K562 (cell line): Measurements from ENCODE around the gene SIKE1. TPM values are rescaled to one million over a fixed set of nuclear protein-coding genes. Genes with fewer than 3 reads are reported as not detected.

ENCODE experiments used
- ASH1L ChIP-seq: fragments of 450-650 bp; IDR thresholded peaks from 2 replicates; pipeline ENCODE4 v1.6.1; 2018; ENCODE audit warnings: borderline replicate concordance, mild to moderate bottlenecking, low read depth; ENCODE audit not compliant: partially characterized antibody
- CCNT2 ChIP-seq: IDR thresholded peaks from 2 replicates; pipeline ENCODE4 v1.6.1; 2011; ENCODE audit warnings: borderline replicate concordance, low read depth, mild to moderate bottlenecking, moderate library complexity, mixed read lengths, low read length; ENCODE audit not compliant: insufficient read length; ENCODE audit errors: extremely low read depth
- CEBPB ChIP-seq: fragments of 450-650 bp; IDR thresholded peaks from 2 replicates; pipeline ENCODE4 v1.6.1; 2016; ENCODE audit warnings: missing genetic modification characterization, missing compliant biosample characterization
- ESRRB ChIP-seq: fragments of 250-450 bp; sonication (Bioruptor Pico); IDR thresholded peaks from 2 replicates; pipeline ENCODE4 v1.5.0; 2020; ENCODE audit warnings: mild to moderate bottlenecking, moderate library complexity, borderline replicate concordance
- JUND ChIP-seq, 2 experiments: IDR thresholded peaks; 2 replicates in 1 of 2; 3 replicates in 1 of 2; pipeline ENCODE4 v1.6.1; 2011; ENCODE audit warnings: borderline replicate concordance in 2 of 2, low read depth in 2 of 2, low read length in 2 of 2, improper control_type of control experiment in 1 of 2, missing biosample characterization in 1 of 2, missing genetic modification characterization in 1 of 2, missing genetic modification reagents in 1 of 2
- LEF1 ChIP-seq: fragments of 450-650 bp; IDR thresholded peaks from 2 replicates; pipeline ENCODE4 v1.6.1; 2016; ENCODE audit warnings: mild to moderate bottlenecking
- NR4A1 ChIP-seq, 2 experiments: fragments of 250-450 bp in 1 of 2; fragments of 450-650 bp in 1 of 2; sonication (Bioruptor Pico) in 1 of 2; IDR thresholded peaks; 2 replicates each; pipeline versions ENCODE4 v1.4.0 to v1.6.1; 2016 to 2020; ENCODE audit warnings: mild to moderate bottlenecking in 2 of 2, missing compliant biosample characterization in 1 of 2, missing genetic modification characterization in 1 of 2, moderate library complexity in 1 of 2
- PPARD ChIP-seq: fragments of 250-450 bp; sonication (Bioruptor Pico); IDR thresholded peaks from 2 replicates; pipeline ENCODE4 v1.8.0; 2022; ENCODE audit warnings: inconsistent platforms, mild to moderate bottlenecking, moderate library complexity
- SAFB ChIP-seq: fragments of 200-400 bp; formaldehyde crosslinking; IDR thresholded peaks from 2 replicates; pipeline ENCODE4 v1.6.1; 2017; ENCODE audit warnings: low read depth, low read length, borderline replicate concordance
- SMAD4 ChIP-seq: fragments of 250-450 bp; sonication (Bioruptor Pico); conservative IDR thresholded peaks from 2 replicates; pipeline ENCODE4 v1.8.0; 2021; ENCODE audit warnings: inconsistent platforms, mild to moderate bottlenecking, moderate library complexity
- SRSF9 ChIP-seq: fragments of 200-400 bp; formaldehyde crosslinking; IDR thresholded peaks from 2 replicates; pipeline ENCODE4 v1.6.1; 2017; ENCODE audit warnings: low read depth, low read length, borderline replicate concordance
- TRIM28 ChIP-seq: fragments of 450-650 bp; IDR thresholded peaks from 2 replicates; pipeline ENCODE4 v1.6.1; 2017
- YBX1 ChIP-seq: fragments of 450-650 bp; IDR thresholded peaks from 2 replicates; pipeline ENCODE4 v1.7.1; 2016; ENCODE audit warnings: mild to moderate bottlenecking
- ZNF436 ChIP-seq: fragments of 250-450, 450-650 bp; sonication (Bioruptor Pico); formaldehyde crosslinking; IDR thresholded peaks from 2 replicates; pipeline ENCODE4 v1.7.0; 2020; ENCODE audit warnings: mild to moderate bottlenecking
- polyA plus RNA-seq, 8 experiments: library from polyadenylated mRNA; depleted of rRNA in 4 of 8; stranded (reverse) in 5 of 8; unstranded in 3 of 8; fragments of >200 nt; fragmentation: Nextera tagmentation in 2 of 8; fragmentation: Illumina TruSeq in 1 of 8; extraction: Ambion mirVana in 2 of 8; extraction: Trizol in 1 of 8; gene quantifications; 2 replicates each; pipeline versions ENCODE4 v1.2.1 to v1.2.3, GENCODE V29; 2011 to 2014; ENCODE audit warnings: inconsistent platforms in 1 of 8, missing spikeins in 1 of 8
- total RNA-seq, 7 experiments: library from RNA; depleted of rRNA in 6 of 7; stranded (reverse); fragments of >200 nt in 6 of 7; fragmentation: Illumina TruSeq in 2 of 7; extraction: Trizol in 2 of 7; gene quantifications; 2 replicates each; pipeline versions ENCODE4 v1.2.1 to v1.2.3, GENCODE V29; 2011 to 2021; ENCODE audit warnings: low replicate concordance in 1 of 7
- TF ChIP-seq, protein P1 (sequence below): sonication (generic); IDR thresholded peaks from 2 replicates; pipeline ENCODE4 v1.6.1; 2016
- TF ChIP-seq, protein P2 (sequence below): fragments of 150-350 bp; IDR thresholded peaks from 2 replicates; pipeline ENCODE4 v1.6.1; 2014; ENCODE audit warnings: low read depth, mild to moderate bottlenecking, low read length, borderline replicate concordance
- TF ChIP-seq, protein P3 (sequence below): sonication (generic); formaldehyde crosslinking; IDR thresholded peaks from 2 replicates; pipeline ENCODE4 v1.8.0; 2022; ENCODE audit warnings: missing genetic modification reagents, mild to moderate bottlenecking, borderline replicate concordance
- TF ChIP-seq, protein P4 (sequence below): sonication (generic); formaldehyde crosslinking; IDR thresholded peaks from 2 replicates; pipeline ENCODE4 v1.9.0; 2022; ENCODE audit warnings: mild to moderate bottlenecking, missing genetic modification reagents

The SIKE1 gene
- total and polyA plus RNA-seq, 9 of the 15 experiments (the other 6 are each of a cell fraction or from before 2014, with no cell fraction given) = 21.8 to 144 (median 76.3) TPM

DNA sequence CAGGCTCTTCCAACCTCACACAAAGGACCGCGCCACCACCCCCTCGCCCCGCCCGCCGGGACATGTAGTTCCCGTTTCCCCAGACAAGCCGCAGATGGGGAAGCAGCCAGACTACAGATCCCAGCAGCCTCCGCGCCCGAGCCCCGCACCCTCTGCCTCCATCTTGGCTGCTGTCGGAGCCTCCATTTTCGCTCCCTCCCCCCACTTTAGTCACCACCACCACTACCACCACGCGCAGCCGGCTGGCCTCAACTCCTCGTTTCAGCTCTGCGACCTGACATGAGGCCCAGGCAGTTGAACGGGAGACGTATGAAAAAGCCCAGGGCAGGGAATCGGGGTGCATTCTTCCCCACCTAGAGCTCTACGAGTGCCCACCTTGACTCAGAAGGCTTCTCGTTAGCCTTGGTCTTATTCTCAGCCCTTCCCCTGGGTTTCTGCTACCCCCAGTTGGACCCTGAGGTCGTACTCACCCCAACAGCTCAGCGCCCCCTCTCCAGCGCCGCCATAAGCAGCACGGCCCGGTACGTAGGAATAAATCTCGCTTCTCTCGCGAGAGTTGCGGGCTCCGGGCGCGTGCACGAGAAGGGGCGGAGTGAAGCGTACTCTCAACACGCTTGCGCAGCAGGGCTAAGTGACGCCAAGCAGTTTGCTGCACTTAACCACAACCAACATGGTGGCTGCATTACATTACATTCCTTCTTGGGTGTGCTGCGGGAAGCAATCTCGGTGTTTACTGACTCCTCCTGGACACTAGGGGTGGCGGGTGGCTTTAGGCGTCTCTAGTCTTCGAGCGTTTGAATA lies 22.8 kb downstream of the SIKE1 start, which contains the start of gene CSDE1 (continued):
- no peak for TF ChIP-seq ESRRB (CRISPR knock-in tag)
- TF ChIP-seq LEF1 = peak; percentile 37; the same call in 1 of the 2 replicates
- TF ChIP-seq, protein P1, sequence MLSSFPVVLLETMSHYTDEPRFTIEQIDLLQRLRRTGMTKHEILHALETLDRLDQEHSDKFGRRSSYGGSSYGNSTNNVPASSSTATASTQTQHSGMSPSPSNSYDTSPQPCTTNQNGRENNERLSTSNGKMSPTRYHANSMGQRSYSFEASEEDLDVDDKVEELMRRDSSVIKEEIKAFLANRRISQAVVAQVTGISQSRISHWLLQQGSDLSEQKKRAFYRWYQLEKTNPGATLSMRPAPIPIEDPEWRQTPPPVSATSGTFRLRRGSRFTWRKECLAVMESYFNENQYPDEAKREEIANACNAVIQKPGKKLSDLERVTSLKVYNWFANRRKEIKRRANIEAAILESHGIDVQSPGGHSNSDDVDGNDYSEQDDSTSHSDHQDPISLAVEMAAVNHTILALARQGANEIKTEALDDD = peak; percentile 54; the same call in 1 of the 2 replicates
- no peak for TF ChIP-seq SAFB
- TF ChIP-seq JUND (IDR thresholded peaks at IDR 0.05; ENCODE audit: borderline replicate concordance, low read depth, low read length) = peak; percentile 78
- no peak; the same call in 1 of the 3 replicates for TF ChIP-seq JUND (tag; IDR thresholded peaks at IDR 0.05; ENCODE audit: borderline replicate concordance, low read depth, low read length)
- TF ChIP-seq, protein P2, sequence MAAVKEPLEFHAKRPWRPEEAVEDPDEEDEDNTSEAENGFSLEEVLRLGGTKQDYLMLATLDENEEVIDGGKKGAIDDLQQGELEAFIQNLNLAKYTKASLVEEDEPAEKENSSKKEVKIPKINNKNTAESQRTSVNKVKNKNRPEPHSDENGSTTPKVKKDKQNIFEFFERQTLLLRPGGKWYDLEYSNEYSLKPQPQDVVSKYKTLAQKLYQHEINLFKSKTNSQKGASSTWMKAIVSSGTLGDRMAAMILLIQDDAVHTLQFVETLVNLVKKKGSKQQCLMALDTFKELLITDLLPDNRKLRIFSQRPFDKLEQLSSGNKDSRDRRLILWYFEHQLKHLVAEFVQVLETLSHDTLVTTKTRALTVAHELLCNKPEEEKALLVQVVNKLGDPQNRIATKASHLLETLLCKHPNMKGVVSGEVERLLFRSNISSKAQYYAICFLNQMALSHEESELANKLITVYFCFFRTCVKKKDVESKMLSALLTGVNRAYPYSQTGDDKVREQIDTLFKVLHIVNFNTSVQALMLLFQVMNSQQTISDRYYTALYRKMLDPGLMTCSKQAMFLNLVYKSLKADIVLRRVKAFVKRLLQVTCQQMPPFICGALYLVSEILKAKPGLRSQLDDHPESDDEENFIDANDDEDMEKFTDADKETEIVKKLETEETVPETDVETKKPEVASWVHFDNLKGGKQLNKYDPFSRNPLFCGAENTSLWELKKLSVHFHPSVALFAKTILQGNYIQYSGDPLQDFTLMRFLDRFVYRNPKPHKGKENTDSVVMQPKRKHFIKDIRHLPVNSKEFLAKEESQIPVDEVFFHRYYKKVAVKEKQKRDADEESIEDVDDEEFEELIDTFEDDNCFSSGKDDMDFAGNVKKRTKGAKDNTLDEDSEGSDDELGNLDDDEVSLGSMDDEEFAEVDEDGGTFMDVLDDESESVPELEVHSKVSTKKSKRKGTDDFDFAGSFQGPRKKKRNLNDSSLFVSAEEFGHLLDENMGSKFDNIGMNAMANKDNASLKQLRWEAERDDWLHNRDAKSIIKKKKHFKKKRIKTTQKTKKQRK = no peak
- peak; percentile 88; the same call in 1 of the 2 replicates for TF ChIP-seq NR4A1 (CRISPR knock-in tag; IDR thresholded peaks at IDR 0.05)
- peak; percentile 88 for TF ChIP-seq NR4A1 (tag; IDR thresholded peaks at IDR 0.05)
- peak; percentile 27 for TF ChIP-seq ASH1L
- TF ChIP-seq CCNT2 = peak; percentile 48
- no peak for TF ChIP-seq SMAD4 (CRISPR knock-in tag)
- TF ChIP-seq, protein P3, sequence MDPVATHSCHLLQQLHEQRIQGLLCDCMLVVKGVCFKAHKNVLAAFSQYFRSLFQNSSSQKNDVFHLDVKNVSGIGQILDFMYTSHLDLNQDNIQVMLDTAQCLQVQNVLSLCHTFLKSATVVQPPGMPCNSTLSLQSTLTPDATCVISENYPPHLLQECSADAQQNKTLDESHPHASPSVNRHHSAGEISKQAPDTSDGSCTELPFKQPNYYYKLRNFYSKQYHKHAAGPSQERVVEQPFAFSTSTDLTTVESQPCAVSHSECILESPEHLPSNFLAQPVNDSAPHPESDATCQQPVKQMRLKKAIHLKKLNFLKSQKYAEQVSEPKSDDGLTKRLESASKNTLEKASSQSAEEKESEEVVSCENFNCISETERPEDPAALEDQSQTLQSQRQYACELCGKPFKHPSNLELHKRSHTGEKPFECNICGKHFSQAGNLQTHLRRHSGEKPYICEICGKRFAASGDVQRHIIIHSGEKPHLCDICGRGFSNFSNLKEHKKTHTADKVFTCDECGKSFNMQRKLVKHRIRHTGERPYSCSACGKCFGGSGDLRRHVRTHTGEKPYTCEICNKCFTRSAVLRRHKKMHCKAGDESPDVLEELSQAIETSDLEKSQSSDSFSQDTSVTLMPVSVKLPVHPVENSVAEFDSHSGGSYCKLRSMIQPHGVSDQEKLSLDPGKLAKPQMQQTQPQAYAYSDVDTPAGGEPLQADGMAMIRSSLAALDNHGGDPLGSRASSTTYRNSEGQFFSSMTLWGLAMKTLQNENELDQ (CRISPR knock-in tag) = no peak
- TF ChIP-seq SRSF9 = no peak
- TF ChIP-seq, protein P4, sequence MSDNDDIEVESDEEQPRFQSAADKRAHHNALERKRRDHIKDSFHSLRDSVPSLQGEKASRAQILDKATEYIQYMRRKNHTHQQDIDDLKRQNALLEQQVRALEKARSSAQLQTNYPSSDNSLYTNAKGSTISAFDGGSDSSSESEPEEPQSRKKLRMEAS (CRISPR knock-in tag) = peak; percentile 74
- 0 out of 2 replicates have a peak, but pooled peaks have one; percentile 36 for TF ChIP-seq ZNF436 (CRISPR knock-in tag)
- TF ChIP-seq CEBPB = peak; percentile 29; the same call in 1 of the 2 replicates
- no peak for TF ChIP-seq YBX1
- TF ChIP-seq TRIM28 = peak; percentile 65
- TF ChIP-seq PPARD (CRISPR knock-in tag) = no peak
